K562 (cell line): ENCODE measurements around the gene LTBR.

ENCODE experiments used
- CBX3 ChIP-seq, 2 experiments: IDR thresholded peaks; 1 replicate in 1 of 2; 2 replicates in 1 of 2; pipeline ENCODE4 v1.6.1; 2012; ENCODE audit warnings: inconsistent platforms in 2 of 2, low read length in 2 of 2, borderline replicate concordance in 1 of 2, control low read depth in 1 of 2
- EZH2 ChIP-seq: IDR thresholded peaks from 2 replicates; pipeline ENCODE4 v1.6.1; 2012; ENCODE audit warnings: low read depth, mild to moderate bottlenecking, inconsistent platforms, low read length, borderline replicate concordance
- FOXK2 ChIP-seq, 2 experiments: fragments of 450-650 bp; IDR thresholded peaks in 1 of 2; conservative IDR thresholded peaks in 1 of 2; 2 replicates each; pipeline ENCODE4 v1.6.1; 2016; ENCODE audit warnings: low read depth in 2 of 2, mild to moderate bottlenecking in 1 of 2
- FUS ChIP-seq: fragments of 200-400 bp; formaldehyde crosslinking; optimal IDR thresholded peaks from 2 replicates; pipeline ENCODE3; 2017; ENCODE audit warnings: low read depth, low read length
- GTF2F1 ChIP-seq: IDR thresholded peaks from 2 replicates; pipeline ENCODE4 v1.6.1; 2011; ENCODE audit warnings: low read depth, low read length, improper control_type of control experiment
- NFE2L1 ChIP-seq: fragments of 450-650 bp; IDR thresholded peaks from 2 replicates; pipeline ENCODE4 v1.6.1; 2016; ENCODE audit warnings: missing genetic modification characterization, low read depth, mild to moderate bottlenecking, missing compliant biosample characterization, moderate library complexity, borderline replicate concordance
- POLR2AphosphoS5 ChIP-seq: IDR thresholded peaks from 2 replicates; pipeline ENCODE4 v1.6.1; 2011; ENCODE audit warnings: mild to moderate bottlenecking, low read depth, low read length, moderate library complexity; ENCODE audit not compliant: control insufficient read depth, insufficient read depth
- SIN3A ChIP-seq, 2 experiments: fragments of 150-350 bp in 1 of 2; IDR thresholded peaks; 2 replicates each; pipeline ENCODE4 v1.6.1; 2011 to 2016; ENCODE audit warnings: borderline replicate concordance in 2 of 2, low read depth in 2 of 2, low read length in 2 of 2, mild to moderate bottlenecking in 2 of 2, moderate library complexity in 2 of 2; ENCODE audit not compliant: control insufficient read depth in 1 of 2
- SMC3 ChIP-seq: conservative IDR thresholded peaks from 2 replicates; pipeline ENCODE4 v1.6.1; 2011; ENCODE audit warnings: low read depth, low read length, improper control_type of control experiment; ENCODE audit not compliant: insufficient read depth
- TAF7 ChIP-seq: fragments of 450-650 bp; IDR thresholded peaks from 2 replicates; pipeline ENCODE4 v1.6.1; 2016; ENCODE audit warnings: missing genetic modification characterization, missing compliant biosample characterization
- TCF7L2 ChIP-seq: fragments of 150-350 bp; IDR thresholded peaks from 2 replicates; pipeline ENCODE4 v1.6.1; 2016; ENCODE audit warnings: low read depth, mild to moderate bottlenecking, low read length, moderate library complexity
- ZFP1 ChIP-seq: fragments of 450-650 bp; formaldehyde crosslinking; IDR thresholded peaks from 2 replicates; pipeline ENCODE4 v1.4.0; 2020; ENCODE audit warnings: mild to moderate bottlenecking, mixed read lengths
- ZFX ChIP-seq: sonication (generic); formaldehyde crosslinking; IDR thresholded peaks from 2 replicates; pipeline ENCODE4 v1.8.0; 2022; ENCODE audit warnings: mild to moderate bottlenecking, missing genetic modification reagents, moderate library complexity
- TF ChIP-seq, protein P1 (sequence below): sonication (generic); formaldehyde crosslinking; IDR thresholded peaks from 2 replicates; pipeline ENCODE4 v1.4.0; 2020; ENCODE audit warnings: mild to moderate bottlenecking, missing genetic modification reagents

- TF ChIP-seq, protein P1, sequence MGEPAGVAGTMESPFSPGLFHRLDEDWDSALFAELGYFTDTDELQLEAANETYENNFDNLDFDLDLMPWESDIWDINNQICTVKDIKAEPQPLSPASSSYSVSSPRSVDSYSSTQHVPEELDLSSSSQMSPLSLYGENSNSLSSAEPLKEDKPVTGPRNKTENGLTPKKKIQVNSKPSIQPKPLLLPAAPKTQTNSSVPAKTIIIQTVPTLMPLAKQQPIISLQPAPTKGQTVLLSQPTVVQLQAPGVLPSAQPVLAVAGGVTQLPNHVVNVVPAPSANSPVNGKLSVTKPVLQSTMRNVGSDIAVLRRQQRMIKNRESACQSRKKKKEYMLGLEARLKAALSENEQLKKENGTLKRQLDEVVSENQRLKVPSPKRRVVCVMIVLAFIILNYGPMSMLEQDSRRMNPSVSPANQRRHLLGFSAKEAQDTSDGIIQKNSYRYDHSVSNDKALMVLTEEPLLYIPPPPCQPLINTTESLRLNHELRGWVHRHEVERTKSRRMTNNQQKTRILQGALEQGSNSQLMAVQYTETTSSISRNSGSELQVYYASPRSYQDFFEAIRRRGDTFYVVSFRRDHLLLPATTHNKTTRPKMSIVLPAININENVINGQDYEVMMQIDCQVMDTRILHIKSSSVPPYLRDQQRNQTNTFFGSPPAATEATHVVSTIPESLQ (CRISPR knock-in tag): no peak
- TF ChIP-seq SMC3 (no peak), ZFX (CRISPR knock-in tag) (no peak), SIN3A (IDR thresholded peaks at IDR 0.05; ENCODE audit: borderline replicate concordance in 2 of 2, control insufficient read depth in 1 of 2, low read depth in 2 of 2, low read length in 2 of 2) (no peak), TAF7 (no peak), EZH2 (no peak), GTF2F1 (no peak), TCF7L2 (no peak), ZFP1 (CRISPR knock-in tag) (no peak), CBX3 (IDR thresholded peaks at IDR 0.05; ENCODE audit: borderline replicate concordance in 1 of 2, low read length in 2 of 2) (no peak), FOXK2 (conservative IDR thresholded peaks at IDR 0.05 in 1 of 2, IDR thresholded peaks at IDR 0.05 in 1 of 2; ENCODE audit: low read depth in 2 of 2) (no peak), FUS (no peak), POLR2AphosphoS5 (no peak), NFE2L1 (tag) (no peak)
Measured at GRCh38 chr12:6437586-6437985, 53.6 kb downstream of the LTBR start.
